Fibroblast of the conjunctiva (primary cell): ENCODE results near the gene NALCN.
A peak's percentile ranks its signal among the peaks of the same experiment; 100 is the strongest.

Experiments
- DNase-seq: peaks from one replicate; pipeline ENCODE4 v3.0.0-alpha.2; 2010; ENCODE audit warnings: low read depth

The NALCN gene

GRCh38 chr13:101415358-101416174, 742 bp downstream of the NALCN start:
- DNase-seq: no peak

- DNase-seq: no peak
Observed at GRCh38 chr13:101412076-101412475, 4.2 kb downstream of the NALCN start.

- DNase-seq: no peak
Observed at GRCh38 chr13:101408992-101409656, 7.2 kb downstream of the NALCN start.

- no peak for DNase-seq
Observed at GRCh38 chr13:101408154-101408553, 8.2 kb downstream of the NALCN start.

GRCh38 chr13:101406791-101407190, 9.5 kb downstream of the NALCN start:
- no peak for DNase-seq

- no peak for DNase-seq
Observed at GRCh38 chr13:101401196-101401595, 15.1 kb downstream of the NALCN start.

- no peak for DNase-seq
Observed at GRCh38 chr13:101399365-101399764, 16.9 kb downstream of the NALCN start.

GRCh38 chr13:101398920-101399319, 17.4 kb downstream of the NALCN start:
- no peak for DNase-seq

- no peak for DNase-seq
Observed at GRCh38 chr13:101398191-101398590, 18.1 kb downstream of the NALCN start.

- peak; percentile 8 for DNase-seq
Observed at GRCh38 chr13:101397742-101398141, 18.6 kb downstream of the NALCN start.

GRCh38 chr13:101394605-101395004, 21.7 kb downstream of the NALCN start:
- DNase-seq: no peak

GRCh38 chr13:101393140-101393539, 23.2 kb downstream of the NALCN start:
- DNase-seq: no peak

- no peak for DNase-seq
Observed at GRCh38 chr13:101390461-101390860, 25.8 kb downstream of the NALCN start.

- no peak for DNase-seq
Observed at GRCh38 chr13:101384929-101385328, 31.4 kb downstream of the NALCN start.

- DNase-seq: no peak
Observed at GRCh38 chr13:101383595-101383994, 32.7 kb downstream of the NALCN start.

- no peak for DNase-seq
Observed at GRCh38 chr13:101382701-101383100, 33.6 kb downstream of the NALCN start.

- no peak for DNase-seq
Observed at GRCh38 chr13:101382086-101382485, 34.2 kb downstream of the NALCN start.

- DNase-seq: no peak
Observed at GRCh38 chr13:101360525-101360924, 55.8 kb downstream of the NALCN start.

- no peak for DNase-seq
Observed at GRCh38 chr13:101354895-101355294, 61.4 kb downstream of the NALCN start.

- DNase-seq: no peak
Observed at GRCh38 chr13:101346942-101347728, 69.2 kb downstream of the NALCN start.

- DNase-seq: no peak
Observed at GRCh38 chr13:101346161-101346560, 70.1 kb downstream of the NALCN start.

- DNase-seq: no peak
Observed at GRCh38 chr13:101343128-101343787, 73.0 kb downstream of the NALCN start.
